ENCODE data around the gene ITPA.

GRCh38 chr20:3262566-3262965 is 53.3 kb downstream of the ITPA start:
- TF ChIP-seq CTCF (conservative IDR thresholded peaks at IDR 0.05; ENCODE audit: low read depth, low read length) (no peak), RFX5 (IDR thresholded peaks at IDR 0.05; ENCODE audit: low read depth, low read length) (no peak), CHD1 (IDR thresholded peaks at IDR 0.05; ENCODE audit: low read depth, low read length) (no peak), POLR2A (IDR thresholded peaks at IDR 0.05; ENCODE audit: low read depth, low read length) (no peak), CEBPB (IDR thresholded peaks at IDR 0.05; ENCODE audit: low read depth, low read length) (no peak), NFE2L2 (IDR thresholded peaks at IDR 0.05; ENCODE audit: low read depth, low read length) (no peak)

Data from IMR-90 (cell line).